T1000 (cell line): ENCODE data around the gene SMIM10L1.

Experiments
- DNase-seq: peaks from one replicate; lab custom pipeline; 2025; ENCODE audit warnings: mixed read lengths; lab: John Stamatoyannopoulos, UW

Gene SMIM10L1

DNA sequence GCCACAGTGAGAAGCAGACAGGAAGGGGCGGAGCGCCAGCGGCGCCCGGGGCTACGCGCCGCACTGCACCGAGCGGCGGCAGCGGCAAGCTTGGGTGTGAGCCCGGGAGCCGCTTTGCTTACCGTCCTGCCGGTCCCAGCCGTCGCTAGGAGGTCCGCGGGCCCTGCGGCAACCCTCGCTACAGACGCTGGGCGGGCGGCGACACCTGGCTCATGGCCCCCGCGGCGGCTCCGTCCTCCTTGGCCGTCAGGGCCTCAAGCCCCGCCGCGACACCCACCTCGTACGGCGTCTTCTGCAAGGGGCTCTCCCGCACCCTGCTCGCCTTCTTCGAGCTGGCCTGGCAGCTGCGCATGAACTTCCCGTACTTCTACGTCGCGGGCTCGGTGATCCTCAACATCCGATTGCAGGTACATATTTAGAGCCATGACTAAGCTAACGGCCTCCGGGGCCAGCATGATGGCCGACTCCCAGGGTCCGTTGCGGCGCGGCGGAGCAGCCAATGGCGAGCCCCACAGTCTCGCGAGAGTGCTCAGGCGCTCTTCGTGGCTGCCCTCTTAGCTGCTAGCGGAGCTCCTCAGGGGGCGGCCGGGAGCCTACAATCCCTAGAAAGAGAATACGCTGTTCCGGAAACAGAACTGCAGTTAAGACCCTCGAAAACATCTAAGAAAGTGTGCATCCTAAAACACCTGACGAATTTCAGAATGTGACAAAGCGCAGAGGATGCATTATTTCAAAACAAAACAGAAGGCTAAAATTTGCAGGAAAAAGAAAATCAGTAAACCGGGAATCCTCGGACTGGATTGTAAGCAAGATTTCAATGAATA lies at the start of gene SMIM10L1:
SMIM10L1 (plus strand) TSS at position 50 of the 824 bp plus-strand sequence; CDS start at position 213, 163 bp downstream.
- peak; percentile 86 for DNase-seq

DNA sequence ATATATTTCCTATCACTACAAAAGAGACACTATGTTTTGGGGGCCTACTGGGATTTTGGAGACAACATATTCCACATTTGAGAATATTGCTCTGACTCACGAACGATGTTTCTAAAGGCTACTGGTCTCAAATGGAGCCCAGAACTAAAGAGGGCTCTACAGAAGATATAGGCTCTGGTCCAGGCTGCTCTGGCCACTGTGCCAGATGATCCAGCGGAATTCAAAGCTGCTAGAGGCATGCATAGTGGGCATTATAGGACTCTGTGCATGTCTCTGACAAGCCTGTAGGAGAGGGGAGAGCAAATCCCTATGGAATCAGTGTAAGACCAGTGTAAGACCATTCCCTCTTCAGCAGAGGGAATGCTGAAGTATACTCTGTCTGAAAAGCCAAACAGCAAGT lies 40.6 kb upstream of the SMIM10L1 start:
- DNase-seq: no peak

DNA sequence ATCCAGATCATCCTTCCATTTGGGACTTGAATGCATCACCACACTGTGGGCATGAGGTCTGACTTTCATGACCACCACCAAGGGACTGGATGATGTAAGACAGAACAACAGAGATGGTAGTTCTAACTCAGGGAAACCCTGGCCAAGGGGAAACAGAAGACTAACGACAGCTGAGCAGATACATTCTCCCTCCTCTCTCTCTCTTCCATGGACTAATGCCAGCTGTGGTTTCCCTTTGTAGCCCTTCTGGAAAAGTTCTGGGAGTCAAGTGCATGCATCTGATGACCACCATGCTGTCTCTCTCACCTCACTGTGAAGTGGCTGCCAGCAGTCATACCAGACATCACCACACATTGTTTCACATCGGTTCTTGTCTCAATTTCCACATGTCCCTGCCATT lies 40.0 kb upstream of the SMIM10L1 start:
- DNase-seq: no peak

DNA sequence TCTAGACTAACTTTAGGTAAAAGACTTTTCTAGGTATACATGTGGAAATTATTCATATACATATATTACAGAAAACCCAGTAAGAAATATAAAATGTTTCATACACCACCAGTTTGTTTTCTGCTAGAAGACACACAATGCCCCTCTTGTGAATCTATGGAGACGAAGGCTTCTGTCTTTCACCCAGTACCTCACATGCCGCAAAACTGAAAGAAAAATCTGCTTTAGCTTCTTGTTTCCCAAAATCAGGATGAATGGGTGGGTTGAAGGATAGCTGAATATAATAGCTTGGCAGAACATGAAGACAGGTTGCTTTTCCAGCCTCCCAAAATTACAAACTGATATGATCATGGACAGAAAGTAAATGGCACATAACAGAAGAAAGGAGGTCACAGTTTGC lies 37.8 kb upstream of the SMIM10L1 start:
- no peak for DNase-seq

DNA sequence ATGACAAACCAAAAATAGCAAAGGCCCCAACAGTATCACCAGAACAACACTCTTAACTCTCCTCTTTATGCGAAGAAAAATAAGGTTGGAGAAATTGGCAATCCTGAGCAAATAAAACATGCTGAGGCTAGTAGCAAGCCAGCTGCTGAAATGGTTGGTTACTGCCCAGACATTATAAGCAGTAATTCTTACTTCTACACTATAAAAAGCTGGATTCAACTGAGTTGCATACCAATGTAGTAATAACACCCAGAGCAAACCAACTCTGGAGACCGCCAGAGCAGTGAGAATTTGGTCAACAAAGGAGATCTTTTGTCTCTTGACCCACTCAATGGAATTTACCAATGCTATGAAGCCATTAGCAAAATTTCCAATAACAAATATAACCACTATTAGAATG lies 37.2 kb upstream of the SMIM10L1 start:
- no peak for DNase-seq

DNA sequence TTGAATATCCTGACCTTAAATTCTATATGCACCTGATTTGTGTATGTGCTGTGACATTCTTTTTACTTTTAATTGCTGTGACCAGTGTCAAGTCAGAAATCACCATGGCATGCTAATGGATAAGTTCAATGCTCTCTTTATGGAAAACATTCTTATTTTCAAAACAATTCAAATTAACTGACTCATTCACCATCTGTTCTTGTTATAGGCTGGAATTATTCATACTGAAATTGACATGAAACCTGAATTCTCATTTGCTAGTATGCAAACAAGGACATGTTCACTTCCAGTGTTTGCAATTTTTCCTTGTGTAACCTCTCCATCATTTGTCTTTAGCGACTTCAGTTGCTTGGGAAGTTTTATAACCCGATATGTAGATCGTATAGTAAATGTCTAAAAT lies 36.7 kb upstream of the SMIM10L1 start, which contains the start of gene TAS2R30:
TAS2R30 (minus strand) TSS at position 340 of the 400 bp plus-strand sequence. CDS start 400 bp downstream, outside the sequence.
- DNase-seq: no peak

DNA sequence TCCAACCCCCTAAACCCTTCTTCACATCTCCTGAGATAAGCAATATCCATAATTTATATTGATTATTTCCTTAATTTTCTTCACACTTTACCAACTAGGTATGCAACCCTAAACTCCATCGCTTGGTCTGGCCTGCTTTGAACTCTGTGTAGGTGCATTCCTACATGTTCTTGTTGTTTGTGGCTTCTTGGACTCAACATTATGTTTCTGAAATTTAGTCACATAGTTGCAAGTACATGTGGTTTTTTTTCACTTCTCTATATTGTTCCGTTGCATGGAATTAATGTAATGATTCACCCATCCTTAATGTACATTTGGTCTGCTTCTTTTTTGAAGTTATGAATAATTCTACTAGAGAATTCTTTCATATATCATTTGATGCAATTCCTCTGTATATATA lies 34.9 kb upstream of the SMIM10L1 start:
- no peak for DNase-seq

DNA sequence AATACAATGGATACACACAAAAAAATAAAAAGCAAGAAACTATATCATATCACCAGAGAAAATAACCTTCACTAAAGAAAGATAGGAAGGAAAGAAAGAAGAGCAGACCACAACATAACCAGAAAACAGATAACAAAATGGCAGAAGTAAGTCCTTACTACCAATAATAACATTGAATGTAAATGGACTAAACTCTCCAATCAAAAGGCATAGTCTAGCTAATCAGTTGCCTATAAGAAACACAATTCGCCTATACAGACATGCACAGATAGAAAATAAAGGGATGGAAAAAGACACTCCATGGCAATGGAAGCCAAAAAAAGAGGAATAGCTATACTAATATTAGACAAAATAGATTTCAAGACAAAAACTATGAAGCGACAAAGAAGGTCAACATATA lies 27.6 kb upstream of the SMIM10L1 start:
- DNase-seq: no peak

DNA sequence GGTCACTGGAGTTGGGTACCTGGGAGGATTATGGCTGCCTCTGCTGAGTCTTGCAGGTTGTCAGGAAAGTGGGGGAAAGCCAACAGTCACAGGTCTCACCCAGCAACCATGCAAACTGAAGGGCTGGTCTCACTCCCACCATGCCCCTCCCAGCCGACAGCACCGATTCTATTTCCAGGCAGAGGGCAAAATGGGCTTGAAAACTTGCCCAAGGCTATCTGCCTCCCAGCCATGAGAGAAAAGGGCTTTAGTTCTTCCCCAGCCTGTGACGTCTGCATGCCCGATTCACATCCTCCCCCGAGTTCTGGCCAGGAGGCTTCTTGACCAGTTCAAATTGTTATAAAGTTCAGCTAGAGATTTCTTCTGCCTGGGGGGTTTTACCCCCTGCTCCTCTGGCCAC lies 26.7 kb upstream of the SMIM10L1 start:
- no peak for DNase-seq

DNA sequence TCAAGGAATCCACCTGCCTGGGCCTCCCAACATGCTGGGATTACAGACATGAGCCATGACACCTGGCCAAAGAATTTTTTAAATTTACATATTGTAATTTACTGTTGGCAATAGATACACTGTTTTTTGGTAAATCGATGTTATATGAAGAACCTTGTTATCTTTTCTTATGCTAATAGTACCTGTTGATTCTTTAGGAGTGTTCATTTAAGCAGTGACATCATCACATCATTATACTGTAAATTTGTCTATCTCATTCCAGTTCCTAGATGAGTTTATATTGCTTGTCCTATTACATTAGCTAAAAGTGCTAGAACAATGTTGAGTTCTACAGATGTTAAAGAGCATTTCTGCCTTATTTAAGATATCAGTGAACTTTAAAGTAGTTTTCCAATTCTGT lies 23.6 kb upstream of the SMIM10L1 start:
- no peak for DNase-seq

DNA sequence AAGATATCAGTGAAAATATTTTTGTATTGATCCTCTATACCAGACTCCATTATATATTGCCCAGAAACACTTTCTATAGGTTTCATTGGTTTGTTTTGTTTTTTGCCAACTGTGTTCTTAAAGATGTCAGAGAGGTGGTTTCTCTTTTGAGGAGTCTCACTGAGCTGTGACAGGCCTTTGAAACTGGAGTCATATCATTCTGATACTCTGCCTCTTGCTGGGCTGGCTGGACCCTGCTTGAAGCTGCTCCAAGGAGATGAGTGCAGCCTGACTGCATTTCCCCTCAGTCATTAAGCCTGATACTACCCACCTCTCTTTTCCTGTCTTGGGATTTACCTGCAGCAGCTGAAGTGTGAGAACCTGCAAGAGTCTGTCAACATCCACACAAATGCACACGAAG lies 20.2 kb upstream of the SMIM10L1 start:
- DNase-seq: no peak

DNA sequence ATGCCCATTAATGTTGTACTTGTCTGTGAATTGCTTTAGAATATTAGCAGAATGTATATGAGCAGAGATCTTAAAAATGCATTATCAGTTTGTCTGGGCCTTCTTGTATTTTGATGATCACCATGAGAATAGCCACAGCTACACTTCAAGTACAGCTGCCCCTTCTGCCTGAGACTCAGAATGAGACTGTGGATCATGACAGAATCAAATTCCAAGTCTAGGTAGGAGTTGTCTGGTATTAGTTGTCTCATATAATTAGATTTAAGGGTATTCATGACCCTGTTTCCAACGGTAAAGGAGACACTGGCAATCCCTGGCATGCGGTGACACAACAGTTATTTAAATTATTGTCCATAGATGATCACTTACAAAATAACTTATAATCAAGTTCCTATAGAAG lies 18.3 kb upstream of the SMIM10L1 start:
- DNase-seq: no peak

DNA sequence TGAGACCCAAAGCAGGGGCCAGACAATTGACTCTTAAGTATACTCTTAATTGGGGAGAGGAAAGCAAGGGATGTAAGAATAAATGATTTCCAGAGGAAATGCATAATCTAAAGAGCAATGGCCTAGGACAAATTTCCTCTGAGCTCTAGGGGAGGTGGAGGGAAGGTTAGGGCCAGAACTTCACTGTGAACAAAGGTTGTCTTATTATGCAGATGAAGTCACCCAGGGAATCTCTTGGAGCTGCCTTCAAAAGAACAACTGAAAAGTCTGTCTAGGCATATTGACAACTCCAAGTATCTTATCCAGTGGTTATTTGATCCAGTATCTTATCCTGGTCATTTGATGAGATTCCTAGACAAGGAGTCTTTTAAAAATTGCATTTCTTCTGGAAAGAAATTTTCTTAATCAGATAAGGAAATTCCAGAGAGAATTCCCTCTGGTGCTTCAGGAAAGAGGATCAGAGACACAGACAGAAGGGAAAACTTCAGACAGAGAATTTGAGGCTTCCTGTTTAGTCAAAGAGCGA lies 16.5 kb upstream of the SMIM10L1 start:
- no peak for DNase-seq

DNA sequence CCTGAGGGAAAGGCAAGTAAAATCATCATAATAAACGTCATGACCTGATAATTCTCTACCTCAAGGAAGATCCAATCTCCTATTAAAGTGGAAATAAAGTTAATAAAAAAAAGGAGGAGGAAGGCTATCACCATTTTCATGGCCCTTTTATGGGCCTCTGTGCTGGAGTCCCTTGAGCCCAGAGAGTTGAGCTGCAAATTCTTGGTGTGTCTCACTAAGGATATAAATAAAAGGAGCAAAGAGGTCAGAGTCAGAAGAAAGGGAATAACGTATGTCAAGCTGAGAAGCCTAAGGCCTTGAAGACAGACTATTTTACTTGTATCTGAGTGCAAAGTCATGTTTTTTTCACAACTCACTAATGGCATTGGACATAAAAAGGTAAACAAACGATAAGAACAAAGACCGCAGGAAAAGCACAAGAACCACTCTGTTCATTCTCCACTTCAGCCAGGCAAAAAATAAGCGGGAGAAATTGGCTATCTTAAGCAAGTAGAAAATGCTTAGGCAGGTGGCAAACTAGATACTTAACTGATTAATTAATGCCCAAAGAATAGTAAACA lies 12.0 kb upstream of the SMIM10L1 start:
- no peak for DNase-seq

DNA sequence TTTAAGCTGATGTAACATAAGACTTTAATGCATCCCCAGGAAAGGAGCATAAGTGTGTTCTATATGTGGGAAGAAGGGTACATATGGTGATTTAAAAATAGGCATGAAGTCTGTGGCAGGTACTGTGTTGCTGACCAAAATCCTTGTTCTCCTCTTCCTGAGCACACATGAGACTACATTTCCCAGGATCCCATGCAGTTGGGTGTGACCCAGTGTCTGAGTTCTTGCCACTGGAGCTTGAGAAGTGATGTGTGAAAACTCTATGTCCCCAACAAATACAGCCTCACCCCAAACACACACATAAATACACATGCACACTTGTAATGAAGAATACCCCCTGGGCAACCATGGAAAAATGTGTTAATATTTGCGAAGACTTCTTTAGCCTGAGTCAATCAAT lies 8.5 kb upstream of the SMIM10L1 start:
- DNase-seq: no peak

DNA sequence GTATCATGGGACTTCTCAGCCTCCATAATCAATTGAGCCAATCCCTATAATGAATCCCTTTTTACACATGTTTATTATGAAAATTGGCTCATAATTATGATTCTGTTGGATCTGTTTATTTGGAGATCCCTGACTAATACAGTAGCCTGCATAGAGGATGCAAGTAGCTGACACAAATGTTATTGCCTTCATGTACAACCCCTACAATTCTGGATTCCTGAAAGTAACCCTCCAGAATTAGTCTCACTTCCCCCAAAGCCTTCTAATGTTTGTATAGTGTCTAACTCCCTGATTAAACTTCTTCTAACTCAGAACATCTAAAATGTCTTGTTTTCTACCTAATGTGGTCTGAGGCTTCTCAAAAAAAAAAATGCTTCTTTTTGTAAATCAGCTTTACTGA lies 6.6 kb upstream of the SMIM10L1 start:
- no peak for DNase-seq

DNA sequence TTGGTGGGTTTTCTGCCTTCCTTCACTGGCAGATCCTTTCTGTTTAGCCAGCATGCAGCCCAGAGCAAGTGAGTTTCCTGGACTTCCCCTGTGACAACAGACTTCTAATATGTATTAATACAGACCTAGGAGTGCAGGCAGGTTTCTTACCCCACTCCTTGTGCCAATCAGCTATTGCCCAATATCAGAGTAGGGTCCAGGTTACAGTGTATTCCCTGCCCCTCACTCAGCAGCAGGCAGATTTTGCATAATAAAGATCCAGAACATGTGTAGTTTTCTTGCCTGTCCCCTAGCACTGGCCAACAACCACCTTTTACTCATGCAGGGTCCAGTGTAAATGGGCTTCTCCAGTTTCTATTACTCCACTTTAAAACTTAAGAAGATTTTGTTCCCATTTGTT lies 4.7 kb upstream of the SMIM10L1 start:
- DNase-seq: no peak

DNA sequence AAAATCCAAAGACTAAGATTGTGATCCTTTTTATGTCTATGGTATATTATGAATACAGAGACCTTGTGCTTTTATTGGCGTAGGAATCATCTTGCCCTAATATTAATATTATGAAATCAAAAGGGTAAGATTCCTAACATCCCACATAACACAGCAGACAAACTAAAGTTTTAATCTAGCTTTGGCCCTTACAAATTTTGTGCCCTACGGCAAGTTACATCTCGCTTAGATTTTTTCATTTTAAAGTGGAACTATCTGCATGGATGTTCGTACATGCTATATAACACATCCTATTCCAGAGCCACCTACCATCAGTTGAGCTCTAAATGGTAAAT lies 217 bp upstream of the SMIM10L1 start:
- DNase-seq: no peak

DNA sequence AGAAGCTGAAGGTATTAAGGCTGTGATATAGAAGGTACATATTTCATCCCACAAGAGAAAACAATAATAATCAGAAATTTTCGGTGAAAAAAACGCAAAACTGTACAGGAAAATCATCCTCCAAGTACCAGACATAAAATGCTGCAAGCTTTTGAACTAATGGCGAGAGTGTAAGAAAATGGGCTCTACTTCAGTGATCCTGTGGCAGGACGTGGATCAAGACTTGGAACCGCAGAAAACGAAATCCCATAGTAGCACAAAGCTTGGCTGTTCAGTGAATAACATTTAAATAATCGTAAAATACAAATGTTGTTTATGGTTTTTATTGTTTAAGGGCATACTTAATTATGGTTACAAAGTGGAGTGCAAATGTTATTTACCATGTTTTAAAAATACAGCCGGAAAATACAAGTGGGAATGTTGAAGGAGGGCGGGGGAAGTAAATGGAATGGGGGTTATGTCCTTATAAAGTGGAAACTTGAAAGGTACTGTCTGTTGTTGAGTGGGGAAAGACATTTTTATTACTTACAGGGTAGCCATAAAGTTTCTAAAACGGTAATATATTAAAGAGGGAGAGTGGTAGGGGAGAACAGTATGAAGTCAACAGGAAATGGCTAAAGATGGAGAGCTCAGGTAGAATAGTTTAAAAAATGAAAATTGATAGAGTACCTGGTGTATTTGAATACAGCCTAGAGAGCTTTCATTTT lies 1.1 kb downstream of the SMIM10L1 start:
- no peak for DNase-seq

DNA sequence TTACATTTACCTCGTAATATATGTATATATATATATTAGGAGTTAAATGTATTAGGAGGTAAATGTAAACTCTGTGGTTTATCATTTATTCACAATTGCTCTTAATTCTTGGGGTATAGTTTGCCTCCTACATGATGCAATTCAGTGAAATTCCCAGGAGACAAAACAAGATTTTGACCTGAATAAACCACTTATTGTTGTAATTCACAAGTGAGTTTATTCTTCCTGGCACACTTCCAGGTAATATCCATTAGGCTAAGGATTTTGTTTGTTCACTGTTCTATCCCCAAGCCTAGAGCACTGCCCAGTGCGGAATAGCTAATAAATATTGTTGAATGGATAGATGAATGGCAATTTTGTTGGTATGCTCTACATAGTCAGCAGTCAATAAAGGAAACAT lies 3.0 kb downstream of the SMIM10L1 start:
- DNase-seq: no peak

DNA sequence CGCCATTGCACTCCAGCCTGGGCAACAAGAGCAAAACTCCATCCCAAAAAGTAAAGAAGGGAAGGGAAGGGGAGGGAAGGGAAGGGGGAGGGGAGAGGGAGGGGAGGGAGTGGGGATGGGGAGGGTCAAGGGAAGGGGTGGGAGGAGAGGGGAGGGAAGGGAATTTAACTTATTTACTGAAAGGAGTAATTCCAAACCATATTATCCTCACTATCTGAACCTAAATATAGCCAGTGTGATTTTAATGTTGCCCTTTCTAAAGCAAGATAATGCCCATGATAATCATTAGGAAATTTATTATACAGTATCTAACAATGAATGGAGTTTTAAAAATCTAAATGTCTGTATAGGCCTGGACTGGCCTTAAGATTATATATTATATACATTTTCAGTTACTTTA lies 7.3 kb downstream of the SMIM10L1 start:
- no peak for DNase-seq

DNA sequence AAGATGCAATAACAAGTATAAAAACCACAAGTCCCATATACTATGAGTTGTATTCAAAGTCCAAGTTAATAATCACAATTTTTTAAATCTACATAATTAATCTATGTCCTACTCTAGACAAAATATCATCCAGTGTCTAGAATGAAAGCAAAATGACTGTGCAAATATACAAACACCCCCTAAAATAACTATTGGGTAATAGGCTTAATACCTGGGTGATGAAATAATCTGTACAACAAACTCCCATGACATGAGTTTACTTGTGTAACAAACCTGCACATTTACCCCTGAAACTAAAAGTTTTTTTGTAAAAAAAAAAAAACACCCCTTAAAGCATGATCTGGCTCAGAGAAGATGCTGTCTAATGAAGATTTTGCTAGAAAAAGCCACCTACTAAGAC lies 11.5 kb downstream of the SMIM10L1 start:
- DNase-seq: no peak

DNA sequence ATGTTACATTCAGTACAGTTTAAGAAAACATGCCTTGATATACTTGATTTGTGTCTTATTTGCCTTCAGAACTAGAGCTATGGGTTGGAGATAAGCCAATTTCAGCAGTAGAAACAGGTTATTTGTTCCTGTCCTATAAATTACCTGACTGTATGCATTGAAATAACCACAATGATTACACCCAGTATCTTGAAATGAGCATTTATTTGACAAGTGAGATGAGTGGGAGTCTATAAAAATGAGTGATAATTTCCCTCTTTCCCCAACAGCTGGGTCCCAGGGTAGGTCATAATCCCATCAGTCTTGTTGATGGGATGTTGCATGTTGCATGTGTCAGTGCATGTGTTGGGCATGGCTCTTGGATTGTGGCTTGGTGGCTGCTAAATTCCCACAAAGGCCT lies 12.0 kb downstream of the SMIM10L1 start:
- DNase-seq: no peak
